GM19397 (cell line): ENCODE measurements around the gene PLEKHM3.

Experiments
- ATAC-seq: cut with Tn5 transposase; IDR thresholded peaks from one replicate; pipeline ENCODE4 v1.9.1; 2021; ENCODE audit warnings: mild to moderate bottlenecking, moderate library complexity; ENCODE audit not compliant: unreplicated experiment

PLEKHM3 gene

GRCh38 chr2:208025037-208025813, at the start of gene PLEKHM3:
Gene PLEKHM3 (minus strand): TSS chr2:208025527. CDS start chr2:208001639, 23,888 bp downstream.
- peak; percentile 93 for ATAC-seq

DNA sequence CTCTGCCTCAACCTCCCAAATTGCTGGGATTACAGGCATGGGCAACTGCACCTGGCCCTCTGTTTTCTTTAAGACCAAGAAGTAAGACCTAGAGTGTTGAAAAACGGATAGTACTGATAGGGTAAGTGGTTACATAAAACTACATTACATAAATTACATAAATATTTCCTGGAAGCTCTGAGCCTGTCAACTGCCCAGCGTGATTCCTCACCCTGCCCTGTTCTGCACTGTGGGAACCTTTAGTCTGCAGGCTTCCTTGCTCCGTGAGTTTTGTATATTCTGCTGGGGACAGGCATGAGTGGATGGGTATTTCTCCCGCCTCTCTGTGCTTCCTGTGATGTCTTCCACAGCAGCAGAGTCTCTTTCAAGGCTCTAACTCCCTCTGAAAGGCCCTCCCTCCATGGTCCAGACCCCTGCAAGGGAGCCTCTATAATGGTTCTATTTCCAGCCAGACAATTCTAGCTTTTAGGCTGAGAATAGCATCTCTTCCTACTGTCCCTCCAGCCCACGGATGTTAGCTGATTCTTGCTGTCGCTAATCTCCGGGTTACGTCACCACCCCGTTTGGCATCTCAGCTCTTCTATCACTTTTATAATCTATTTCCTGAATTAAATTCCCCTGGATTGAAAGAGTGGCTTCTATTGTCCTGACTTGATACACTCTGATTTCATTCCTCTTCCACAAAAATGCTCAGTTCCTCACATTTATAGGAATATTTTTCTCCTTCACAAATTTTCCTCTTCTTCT, 49.5 kb upstream of the PLEKHM3 start:
- no peak for ATAC-seq

DNA sequence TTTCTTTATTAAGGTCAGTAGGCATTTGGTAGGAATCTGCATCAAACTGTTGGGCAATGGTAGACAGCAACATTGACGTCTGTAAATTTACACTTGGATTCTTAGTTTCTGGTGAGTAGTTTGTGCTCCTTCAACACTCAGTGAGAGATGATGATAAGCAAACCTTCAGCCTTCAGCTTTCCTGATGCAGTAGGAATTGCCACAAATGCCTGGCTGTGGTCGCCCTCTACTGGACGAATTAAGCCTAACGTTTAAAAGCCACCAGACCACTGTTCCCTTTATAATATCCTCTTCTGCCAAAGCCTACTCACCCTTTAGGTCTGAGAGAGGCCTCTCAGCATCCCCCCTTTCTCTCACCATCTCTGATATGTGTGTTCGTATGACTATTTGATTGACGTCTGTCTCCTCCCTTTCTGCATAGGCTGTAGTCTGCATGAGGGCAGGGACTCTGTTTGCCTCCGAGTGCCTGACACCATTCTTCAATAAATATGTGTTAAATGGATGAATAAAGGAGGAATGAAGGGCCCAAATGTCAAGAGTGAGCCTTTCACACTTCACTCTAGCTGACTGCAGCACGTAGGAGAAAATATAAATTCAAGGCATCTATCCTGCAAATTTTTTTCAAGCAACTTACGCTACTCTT, 47.0 kb upstream of the PLEKHM3 start:
- ATAC-seq = peak; percentile 79

- no peak for ATAC-seq
These were observed 43.9 kb upstream of the PLEKHM3 start for GRCh38 chr2:208069186-208069585.

DNA sequence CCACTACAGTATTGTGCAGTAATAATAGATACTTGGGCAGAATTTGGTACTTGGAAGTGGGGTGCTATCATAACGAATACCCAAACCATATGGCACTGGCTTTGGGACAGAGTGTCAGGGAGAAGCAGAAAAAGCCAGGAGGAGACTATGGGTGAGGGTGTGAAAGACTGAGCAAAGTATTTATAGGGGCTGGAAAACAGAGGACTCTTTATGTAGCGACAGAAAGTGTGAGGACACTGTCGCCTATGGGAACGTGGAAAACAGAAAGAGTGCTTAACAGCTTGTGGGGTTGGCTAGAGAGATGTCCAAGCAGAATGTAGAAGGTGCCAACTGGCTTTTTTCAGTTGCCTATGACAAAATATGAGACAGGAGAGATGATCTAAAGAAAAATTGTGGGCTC, 40.7 kb upstream of the PLEKHM3 start:
- no peak for ATAC-seq

DNA sequence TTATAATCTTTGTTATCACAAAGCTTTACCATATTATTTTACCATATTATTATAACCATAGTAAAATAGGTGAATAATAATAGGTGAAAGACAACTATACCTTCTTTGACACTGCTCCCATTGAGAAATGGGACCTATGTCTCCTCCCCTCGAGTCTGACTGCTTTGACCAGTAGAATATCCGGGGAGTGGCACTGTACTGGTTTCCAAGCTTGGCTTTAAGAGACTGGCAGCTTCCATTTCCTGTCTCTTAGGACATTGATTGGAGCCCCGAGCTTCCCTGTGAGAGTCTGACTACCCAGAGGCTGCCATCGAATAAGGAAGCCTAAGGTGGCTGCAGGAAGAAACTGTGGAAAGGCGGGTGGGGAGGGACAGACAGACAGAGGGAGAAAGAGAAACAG, 40.1 kb upstream of the PLEKHM3 start:
- no peak for ATAC-seq

DNA sequence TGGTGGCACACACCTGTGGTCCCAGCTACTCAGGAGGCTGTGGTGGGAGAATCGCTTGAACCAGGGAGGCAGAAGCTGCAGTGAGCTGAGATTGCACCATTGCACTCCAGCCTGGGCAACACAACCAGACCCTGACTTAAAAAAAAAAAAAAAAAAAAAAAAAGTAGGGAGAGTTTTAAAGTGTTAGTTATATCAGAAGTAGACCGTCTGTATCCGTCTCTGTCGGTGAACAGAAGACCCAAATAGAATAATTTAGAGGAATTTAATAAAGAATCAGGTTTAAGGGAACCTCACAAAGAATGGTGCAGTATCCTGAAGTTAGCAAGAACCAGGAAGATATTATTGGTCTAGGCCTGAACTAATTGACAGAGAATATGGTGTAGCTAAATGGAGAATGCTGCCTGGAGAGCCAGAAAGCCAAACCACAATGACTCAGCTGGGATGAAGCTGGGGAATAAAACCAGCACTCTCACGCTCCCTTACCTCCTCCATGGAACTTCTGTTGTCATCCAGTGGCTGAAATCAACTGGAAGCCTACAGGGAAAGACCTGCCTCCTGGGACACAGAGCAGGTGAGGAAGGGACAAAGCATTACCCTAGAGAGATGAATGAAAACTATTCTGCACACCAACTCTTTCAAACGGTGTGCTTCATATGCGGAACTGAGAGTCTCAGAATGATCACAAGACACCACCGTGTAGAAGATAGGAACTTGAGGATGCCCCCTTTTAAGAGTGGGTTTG, 39.1 kb upstream of the PLEKHM3 start:
- ATAC-seq = peak; percentile 77

GRCh38 chr2:208062961-208063360, 37.6 kb upstream of the PLEKHM3 start:
- ATAC-seq = no peak

GRCh38 chr2:208062113-208062512, 36.8 kb upstream of the PLEKHM3 start:
- no peak for ATAC-seq

GRCh38 chr2:208057108-208057507, 31.8 kb upstream of the PLEKHM3 start:
- ATAC-seq = no peak

GRCh38 chr2:208049441-208049840, 24.1 kb upstream of the PLEKHM3 start:
- no peak for ATAC-seq

GRCh38 chr2:208049006-208049405, 23.7 kb upstream of the PLEKHM3 start:
- no peak for ATAC-seq

GRCh38 chr2:208047840-208048239, 22.5 kb upstream of the PLEKHM3 start:
- ATAC-seq = no peak

DNA sequence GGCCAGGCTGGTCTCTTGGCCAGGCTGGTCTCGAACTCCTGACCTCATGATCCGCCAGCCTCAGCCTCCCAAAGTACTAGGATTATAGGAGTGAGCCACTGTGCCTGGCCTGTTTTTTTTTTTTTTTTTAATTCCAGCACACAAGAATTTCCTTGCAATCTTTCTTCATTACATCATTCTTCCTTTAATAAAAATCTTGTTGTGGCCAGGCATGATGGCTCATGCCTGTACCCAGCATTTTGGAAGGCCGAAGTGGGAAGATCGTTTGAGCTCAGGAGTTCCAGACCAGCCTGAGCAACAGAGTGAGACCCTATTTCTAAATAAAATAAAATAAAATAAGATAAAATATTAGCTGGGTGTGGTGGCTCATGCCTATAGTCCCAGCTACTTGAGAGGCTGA, 21.4 kb upstream of the PLEKHM3 start:
- ATAC-seq = no peak

DNA sequence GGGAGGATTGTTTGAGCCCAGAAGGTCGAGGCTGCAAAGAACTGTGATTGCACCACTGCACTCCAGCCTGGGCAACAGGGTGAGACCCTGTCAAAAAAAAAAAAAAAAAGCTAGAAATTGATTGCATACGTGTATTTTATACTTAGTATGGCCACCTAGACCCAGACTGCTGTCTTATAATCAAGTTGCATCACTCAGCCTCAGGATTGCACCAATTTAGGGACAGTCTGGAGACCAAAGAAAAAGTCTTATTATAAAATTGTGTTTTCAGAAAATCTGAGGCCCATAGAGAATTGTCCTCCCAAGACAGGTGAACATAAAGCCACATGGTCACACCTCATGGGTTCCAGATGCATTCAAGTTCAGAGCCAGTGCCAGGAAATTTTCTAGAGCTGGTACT, 17.1 kb upstream of the PLEKHM3 start:
- no peak for ATAC-seq

GRCh38 chr2:208042041-208042440, 16.7 kb upstream of the PLEKHM3 start:
- no peak for ATAC-seq

DNA sequence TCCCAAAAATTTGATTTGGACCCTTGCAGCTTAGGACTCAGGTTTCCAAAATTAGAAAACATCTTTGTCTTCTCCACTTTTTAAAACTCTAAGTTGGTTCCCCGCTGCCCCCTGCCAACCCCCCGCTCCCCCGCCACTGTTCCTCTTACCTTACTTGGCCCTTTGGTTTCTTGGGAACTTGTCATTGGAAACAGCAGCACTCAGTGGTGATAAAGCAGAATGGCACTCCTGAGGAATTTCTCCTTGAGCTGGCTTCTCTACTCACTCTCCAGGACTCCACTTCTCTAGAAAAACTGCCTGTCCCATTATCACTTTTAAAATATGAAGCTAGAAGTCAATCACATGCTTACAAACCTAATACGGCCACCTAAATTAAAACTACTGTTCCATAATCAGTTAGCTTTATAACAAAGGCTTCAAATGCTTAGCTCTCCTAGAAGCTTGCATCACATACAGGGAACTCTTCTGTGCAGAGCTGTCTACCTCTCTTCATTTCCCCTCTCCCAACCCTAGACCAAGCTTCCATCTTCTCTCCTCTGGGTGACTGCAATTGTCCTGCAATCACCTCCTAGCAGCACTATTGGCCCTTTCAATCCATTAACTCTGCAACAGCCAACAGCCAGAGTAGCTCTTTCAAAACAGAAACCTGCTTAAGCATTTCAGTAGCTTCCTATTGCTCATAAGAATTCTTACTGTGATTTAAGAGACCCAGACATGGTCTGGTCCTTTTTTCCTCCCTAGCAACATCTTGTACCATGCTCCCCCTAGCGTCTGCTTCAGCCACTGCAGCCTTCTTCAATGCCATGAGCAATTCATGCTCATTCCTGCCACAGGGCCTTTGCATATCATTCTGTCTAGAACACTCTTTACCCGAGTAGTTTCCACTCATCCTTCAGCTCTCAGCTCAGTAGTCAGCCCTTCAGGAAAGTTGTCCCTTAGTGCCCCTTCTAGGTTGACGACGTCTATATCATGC, 15.2 kb upstream of the PLEKHM3 start:
- ATAC-seq = peak; percentile 79

- ATAC-seq = no peak
These were observed 14.2 kb upstream of the PLEKHM3 start for GRCh38 chr2:208039376-208040110.
